Karpas-422 (cell line): Measurements from ENCODE around the gene VEZT. TPM values are rescaled to one million over a fixed set of nuclear protein-coding genes. Genes with fewer than 3 reads are reported as not detected.

Experiments used
- DNase-seq: peaks from one replicate; pipeline ENCODE4 v3.0.0-alpha.2; 2015
- H2AFZ ChIP-seq: fragments of 200-600 bp; sonication (generic); 2 replicates; pipeline ENCODE4 v1.6.1; 2014; ENCODE audit warnings: antibody characterized with exemption, low read length, mixed read lengths
- H3K27ac ChIP-seq: fragments of 200-600 bp; sonication (generic); 2 replicates; pipeline ENCODE4 v1.5.1; 2014; ENCODE audit warnings: mild to moderate bottlenecking, low read length, moderate library complexity
- H3K27me3 ChIP-seq: fragments of 200-600 bp; sonication (generic); 2 replicates; pipeline ENCODE4 v1.6.1; 2014; ENCODE audit warnings: low read length, mixed read lengths
- H3K36me3 ChIP-seq: fragments of 200-600 bp; sonication (generic); 2 replicates; pipeline ENCODE4 v1.6.1; 2014; ENCODE audit warnings: low read length, mixed read lengths; ENCODE audit not compliant: insufficient read depth
- H3K4me1 ChIP-seq: fragments of 200-600 bp; sonication (generic); 2 replicates; pipeline ENCODE4 v1.6.1; 2014; ENCODE audit warnings: mild to moderate bottlenecking, low read length, mixed read lengths
- H3K4me2 ChIP-seq: fragments of 200-600 bp; sonication (generic); 2 replicates; pipeline ENCODE4 v1.6.1; 2014; ENCODE audit warnings: low read length, low read depth, mild to moderate bottlenecking; ENCODE audit not compliant: poor library complexity, severe bottlenecking
- H3K4me3 ChIP-seq: fragments of 200-600 bp; sonication (generic); 2 replicates; pipeline ENCODE4 v1.5.1; 2014; ENCODE audit warnings: mild to moderate bottlenecking, antibody characterized with exemption, low read length, mixed read lengths
- H3K79me2 ChIP-seq: fragments of 200-600 bp; sonication (generic); 2 replicates; pipeline ENCODE4 v1.6.1; 2014; ENCODE audit warnings: mild to moderate bottlenecking, low read length, mixed read lengths
- H3K9ac ChIP-seq: fragments of 200-600 bp; sonication (generic); 2 replicates; pipeline ENCODE4 v1.6.0; 2014; ENCODE audit warnings: low read length
- H3K9me2 ChIP-seq: fragments of 200-600 bp; sonication (generic), shearing (Covaris generic); replicated peaks from 2 replicates; pipeline ENCODE4 v1.6.0; 2014; ENCODE audit warnings: mild to moderate bottlenecking, low read length, moderate library complexity; ENCODE audit not compliant: insufficient read depth
- H3K9me3 ChIP-seq: fragments of 300-700, 200-600 bp; sonication (generic); 2 replicates; pipeline ENCODE4 v1.6.1; 2014; ENCODE audit warnings: low read length, mixed read lengths
- H4K20me1 ChIP-seq: fragments of 200-600 bp; sonication (generic); 2 replicates; pipeline ENCODE4 v1.6.1; 2014; ENCODE audit warnings: mild to moderate bottlenecking, antibody characterized with exemption, low read length, low read depth; ENCODE audit not compliant: insufficient read depth
- total RNA-seq: library from RNA; depleted of rRNA; stranded (reverse); fragments of >200 nt; shearing (Covaris generic); gene quantifications from 2 replicates; pipeline ENCODE4 v1.2.3, GENCODE V29; 2014; ENCODE audit warnings: low replicate concordance

The VEZT gene
- total RNA-seq, 1 experiment from 2014 or later, result 169 TPM

GRCh38 chr12:95241761-95242506 lies 24.3 kb downstream of the VEZT start:
- Histone ChIP-seq H4K20me1 (0 out of 2 replicates have a peak, but pooled peaks cover 6% of the 10 kb centered on the region), H3K4me3 (no peak overlapping the region), H3K36me3 (peaks cover 35% of the 10 kb centered on the region; the same call in 1 of the 2 replicates), H3K4me2 (no peak overlapping the region), H3K9ac (no peak overlapping the region), H3K27me3 (no peaks in the 10 kb centered on the region), H3K27ac (no peak overlapping the region), H3K79me2 (peaks cover 100% of the 10 kb centered on the region), H2AFZ (no peak overlapping the region), H3K4me1 (peaks cover 47% of the 10 kb centered on the region), H3K9me3 (no peaks in the 10 kb centered on the region), H3K9me2 (no peaks in the 10 kb centered on the region)
- DNase-seq, result no peak

- Histone ChIP-seq H3K4me2 (no peak overlapping the region), H3K9me3 (no peaks in the 10 kb centered on the region), H3K79me2 (peaks cover 100% of the 10 kb centered on the region), H3K27ac (no peak overlapping the region), H3K4me3 (no peak overlapping the region), H3K27me3 (no peaks in the 10 kb centered on the region), H3K36me3 (peaks cover 34% of the 10 kb centered on the region; the same call in 1 of the 2 replicates), H3K9ac (no peak overlapping the region), H2AFZ (no peak overlapping the region), H3K9me2 (no peaks in the 10 kb centered on the region), H4K20me1 (no peaks in the 10 kb centered on the region), H3K4me1 (peaks cover 50% of the 10 kb centered on the region)
- DNase-seq, result no peak
Measured at GRCh38 chr12:95243497-95244183, 26.0 kb downstream of the VEZT start.

- H3K4me1 ChIP-seq, result peaks cover 55% of the 10 kb centered on the region
- H3K9me2 ChIP-seq, result no peaks in the 10 kb centered on the region
- no peaks in the 10 kb centered on the region for H3K9me3 ChIP-seq
- H3K27ac ChIP-seq, result no peak overlapping the region
- no peak overlapping the region for H3K9ac ChIP-seq
- no peaks in the 10 kb centered on the region for H3K27me3 ChIP-seq
- no peak overlapping the region for H3K4me2 ChIP-seq
- peaks cover 31% of the 10 kb centered on the region; the same call in 1 of the 2 replicates for H3K36me3 ChIP-seq
- no peak for DNase-seq
- peaks cover 100% of the 10 kb centered on the region for H3K79me2 ChIP-seq
- H2AFZ ChIP-seq, result no peak overlapping the region
- no peak overlapping the region for H3K4me3 ChIP-seq
- no peaks in the 10 kb centered on the region for H4K20me1 ChIP-seq
Measured at GRCh38 chr12:95244350-95244749, 26.7 kb downstream of the VEZT start.

- no peak overlapping the region for H2AFZ ChIP-seq
- no peaks in the 10 kb centered on the region for H3K9me2 ChIP-seq
- peaks cover 96% of the 10 kb centered on the region for H3K79me2 ChIP-seq
- no peak for DNase-seq
- H3K27ac ChIP-seq, result peak overlapping the region; percentile 79
- H4K20me1 ChIP-seq, result no peaks in the 10 kb centered on the region
- peak overlapping the region; percentile 51 for H3K4me2 ChIP-seq
- H3K9ac ChIP-seq, result no peak overlapping the region
- H3K4me3 ChIP-seq, result no peak overlapping the region
- no peaks in the 10 kb centered on the region for H3K27me3 ChIP-seq
- H3K36me3 ChIP-seq, result peaks cover 29% of the 10 kb centered on the region; the same call in 1 of the 2 replicates
- peaks cover 58% of the 10 kb centered on the region for H3K4me1 ChIP-seq
- H3K9me3 ChIP-seq, result no peaks in the 10 kb centered on the region
Measured at GRCh38 chr12:95248095-95248494, 30.5 kb downstream of the VEZT start.

- peaks cover 96% of the 10 kb centered on the region for H3K79me2 ChIP-seq
- H2AFZ ChIP-seq, result no peak overlapping the region
Measured at GRCh38 chr12:95248604-95249360, 31.2 kb downstream of the VEZT start.

GRCh38 chr12:95253386-95253785 lies 35.8 kb downstream of the VEZT start:
- H3K27me3 ChIP-seq, result no peaks in the 10 kb centered on the region
- no peaks in the 10 kb centered on the region for H3K9me3 ChIP-seq
- H3K79me2 ChIP-seq, result peaks cover 85% of the 10 kb centered on the region
- H2AFZ ChIP-seq, result no peak overlapping the region
- no peak overlapping the region for H3K4me2 ChIP-seq
- peaks cover 51% of the 10 kb centered on the region for H3K36me3 ChIP-seq
- H3K4me1 ChIP-seq, result peaks cover 13% of the 10 kb centered on the region
- no peak overlapping the region for H3K4me3 ChIP-seq
- H3K9me2 ChIP-seq, result no peaks in the 10 kb centered on the region
- H3K27ac ChIP-seq, result no peak overlapping the region
- H3K9ac ChIP-seq, result no peak overlapping the region
- DNase-seq, result no peak
- H4K20me1 ChIP-seq, result no peaks in the 10 kb centered on the region

More at GRCh38 chr12:95248604-95249360, 31.2 kb downstream of the VEZT start:
- no peak for DNase-seq
- Histone ChIP-seq H3K27ac (peak overlapping the region; percentile 79), H3K9me2 (no peaks in the 10 kb centered on the region), H3K27me3 (no peaks in the 10 kb centered on the region), H3K4me1 (peaks cover 58% of the 10 kb centered on the region), H4K20me1 (no peaks in the 10 kb centered on the region), H3K4me3 (no peak overlapping the region), H3K36me3 (peaks cover 31% of the 10 kb centered on the region; the same call in 1 of the 2 replicates), H3K9me3 (no peaks in the 10 kb centered on the region), H3K9ac (no peak overlapping the region), H3K4me2 (no peak overlapping the region)

- H3K27ac ChIP-seq, result no peak overlapping the region
- no peaks in the 10 kb centered on the region for H3K4me1 ChIP-seq
- H3K27me3 ChIP-seq, result no peaks in the 10 kb centered on the region
- no peak overlapping the region for H3K9ac ChIP-seq
- no peaks in the 10 kb centered on the region for H3K9me3 ChIP-seq
- peaks cover 60% of the 10 kb centered on the region for H3K36me3 ChIP-seq
- H3K79me2 ChIP-seq, result peaks cover 81% of the 10 kb centered on the region
- H3K4me2 ChIP-seq, result no peak overlapping the region
- no peaks in the 10 kb centered on the region for H4K20me1 ChIP-seq
- no peaks in the 10 kb centered on the region for H3K9me2 ChIP-seq
- DNase-seq, result no peak
- H3K4me3 ChIP-seq, result no peak overlapping the region
- H2AFZ ChIP-seq, result no peak overlapping the region
Measured at GRCh38 chr12:95257541-95257940, 39.9 kb downstream of the VEZT start.

- no peak overlapping the region for H2AFZ ChIP-seq
- H4K20me1 ChIP-seq, result no peaks in the 10 kb centered on the region
- peaks cover 60% of the 10 kb centered on the region for H3K36me3 ChIP-seq
- peaks cover 79% of the 10 kb centered on the region for H3K79me2 ChIP-seq
- no peaks in the 10 kb centered on the region for H3K9me2 ChIP-seq
- no peak overlapping the region for H3K9ac ChIP-seq
- no peak overlapping the region for H3K27ac ChIP-seq
- no peaks in the 10 kb centered on the region for H3K4me1 ChIP-seq
- H3K9me3 ChIP-seq, result no peaks in the 10 kb centered on the region
- no peak overlapping the region for H3K4me3 ChIP-seq
- no peak overlapping the region for H3K4me2 ChIP-seq
- no peaks in the 10 kb centered on the region for H3K27me3 ChIP-seq
- no peak for DNase-seq
Measured at GRCh38 chr12:95258151-95258550, 40.5 kb downstream of the VEZT start.
